ENCODE measurements around the gene CORO2A.

DNA sequence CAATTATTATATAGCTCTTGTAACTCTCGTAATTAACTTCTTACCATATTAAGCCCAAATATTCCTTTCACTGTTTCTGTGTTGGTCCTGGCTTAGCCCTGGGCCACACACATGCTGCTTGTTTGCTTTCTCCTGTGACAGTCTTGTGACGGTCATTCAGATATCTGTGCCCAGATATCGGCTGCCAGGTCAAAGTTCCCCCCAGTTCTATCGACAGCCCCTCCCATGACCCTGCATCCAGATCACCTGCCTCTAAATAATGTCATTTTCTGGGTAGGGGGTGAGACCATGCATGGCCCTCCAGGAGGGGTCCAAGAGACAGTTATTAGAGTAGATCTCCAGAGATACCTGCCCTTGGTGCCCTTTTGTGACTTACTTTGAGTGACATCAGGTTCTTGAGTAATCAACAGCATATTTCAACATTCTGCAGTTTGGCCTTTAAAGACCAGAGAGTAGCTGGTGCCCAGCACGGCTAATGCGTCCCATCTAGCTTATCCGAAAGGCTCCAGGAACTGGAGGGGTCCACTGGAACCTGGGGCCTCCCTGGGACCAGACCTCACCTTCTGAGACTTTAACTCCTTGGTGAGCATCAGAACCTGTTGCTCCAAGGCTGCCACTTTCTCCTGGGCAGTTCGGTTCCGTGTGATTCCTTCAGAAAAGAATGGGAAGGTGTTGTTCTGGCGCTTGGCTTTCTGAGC is 36.1 kb upstream of the CORO2A start:
- TF ChIP-seq, protein P1, sequence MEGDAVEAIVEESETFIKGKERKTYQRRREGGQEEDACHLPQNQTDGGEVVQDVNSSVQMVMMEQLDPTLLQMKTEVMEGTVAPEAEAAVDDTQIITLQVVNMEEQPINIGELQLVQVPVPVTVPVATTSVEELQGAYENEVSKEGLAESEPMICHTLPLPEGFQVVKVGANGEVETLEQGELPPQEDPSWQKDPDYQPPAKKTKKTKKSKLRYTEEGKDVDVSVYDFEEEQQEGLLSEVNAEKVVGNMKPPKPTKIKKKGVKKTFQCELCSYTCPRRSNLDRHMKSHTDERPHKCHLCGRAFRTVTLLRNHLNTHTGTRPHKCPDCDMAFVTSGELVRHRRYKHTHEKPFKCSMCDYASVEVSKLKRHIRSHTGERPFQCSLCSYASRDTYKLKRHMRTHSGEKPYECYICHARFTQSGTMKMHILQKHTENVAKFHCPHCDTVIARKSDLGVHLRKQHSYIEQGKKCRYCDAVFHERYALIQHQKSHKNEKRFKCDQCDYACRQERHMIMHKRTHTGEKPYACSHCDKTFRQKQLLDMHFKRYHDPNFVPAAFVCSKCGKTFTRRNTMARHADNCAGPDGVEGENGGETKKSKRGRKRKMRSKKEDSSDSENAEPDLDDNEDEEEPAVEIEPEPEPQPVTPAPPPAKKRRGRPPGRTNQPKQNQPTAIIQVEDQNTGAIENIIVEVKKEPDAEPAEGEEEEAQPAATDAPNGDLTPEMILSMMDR (IDR thresholded peaks at IDR 0.05) = no peak
- TF ChIP-seq EP300 (IDR thresholded peaks at IDR 0.05) = no peak
